Activated effector memory CD4-positive, alpha-beta T cell treated with anti-CD3 and anti-CD28 coated beads, Interleukin-2, amount 50 U/mL, for 16 hours (primary cell): Measurements from ENCODE around the gene LDHD.
"Not testable (repeated sequence)": the region's sequence is repeated elsewhere in the genome, so short reads cannot be mapped to it uniquely, and the experiment has no call there.

Source experiments
- DNase-seq: peaks from one replicate; pipeline ENCODE4 v3.0.0-alpha.2; 2020

Gene LDHD

GRCh38 chr16:75116081-75116910 lies at the start of gene LDHD:
Gene LDHD (minus strand): TSS chr16:75116780. CDS start chr16:75116720, 60 bp downstream.
- no peak for DNase-seq

- no peak for DNase-seq
Observed at GRCh38 chr16:75160386-75160785, 43.8 kb upstream of the LDHD start.

DNA sequence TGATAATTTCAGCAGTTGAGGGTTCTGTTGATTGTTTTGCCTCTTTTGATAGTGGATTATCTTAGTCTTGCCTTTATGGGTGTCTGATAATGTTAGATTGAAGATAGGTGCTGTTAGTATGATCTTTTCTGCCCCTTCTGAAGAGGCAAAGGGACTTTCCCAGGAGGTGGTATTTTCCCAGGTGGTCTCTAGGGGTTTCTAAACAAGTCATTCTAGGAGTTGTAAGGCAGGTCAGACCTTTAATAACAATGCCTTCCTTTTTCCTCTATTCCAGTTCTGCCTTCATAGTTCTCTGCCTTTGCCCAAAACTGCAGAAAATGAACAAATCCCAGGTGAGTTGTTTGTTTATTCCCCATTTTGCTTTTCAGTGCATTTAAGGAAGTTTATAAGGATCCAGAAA lies 36.1 kb upstream of the LDHD start:
- DNase-seq = no peak

- DNase-seq = no peak
Observed at GRCh38 chr16:75151798-75152197, 35.2 kb upstream of the LDHD start.

GRCh38 chr16:75148311-75149195 lies 32.0 kb upstream of the LDHD start, which contains the start of gene ZFP1:
Gene ZFP1 (plus strand): TSS chr16:75148524. CDS start chr16:75152952, 4,428 bp downstream.
- DNase-seq = peak; percentile 97

DNA sequence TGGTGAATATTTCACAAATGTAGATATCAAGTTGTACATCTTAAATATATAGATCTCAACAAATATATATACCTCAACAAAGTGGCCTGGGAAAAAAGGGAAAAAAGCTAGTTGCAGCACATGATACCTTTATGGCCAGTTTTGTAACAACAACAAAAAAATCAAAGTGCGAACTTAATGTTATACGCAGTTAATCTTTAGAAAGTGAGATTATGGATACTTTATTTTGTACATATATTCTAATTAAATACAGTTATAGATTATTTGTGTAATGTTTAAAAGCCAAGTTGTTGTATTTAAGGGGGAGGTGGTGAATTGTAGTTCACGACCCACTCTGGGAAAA lies 31.4 kb upstream of the LDHD start:
- DNase-seq = no peak

DNA sequence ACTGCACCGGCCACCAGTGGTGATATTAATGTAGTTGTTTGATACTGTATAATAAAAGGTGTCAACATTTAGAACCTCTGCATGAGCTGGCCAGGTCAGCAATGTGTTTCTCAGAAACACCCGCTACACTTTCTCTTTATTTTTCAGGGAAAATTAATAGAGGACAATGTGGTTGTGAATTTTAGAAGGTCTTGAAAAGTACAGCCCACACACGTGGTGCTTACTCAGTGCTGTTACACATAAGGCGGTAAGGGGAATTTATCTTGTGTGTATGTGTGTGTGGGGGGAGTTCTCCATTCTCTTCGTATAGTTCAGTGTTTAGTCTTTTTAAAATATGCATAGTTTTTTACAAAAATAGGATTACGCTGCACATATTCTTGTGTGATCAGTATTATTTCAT lies 27.4 kb upstream of the LDHD start:
- no peak for DNase-seq

GRCh38 chr16:75139498-75139897 lies 22.9 kb upstream of the LDHD start:
- no peak for DNase-seq

GRCh38 chr16:75138636-75139035 lies 22.1 kb upstream of the LDHD start:
- DNase-seq = no peak

- no peak for DNase-seq
Observed at GRCh38 chr16:75138233-75138632, 21.7 kb upstream of the LDHD start.

- DNase-seq = no peak
Observed at GRCh38 chr16:75131081-75131480, 14.5 kb upstream of the LDHD start.

GRCh38 chr16:75130150-75130771 lies 13.7 kb upstream of the LDHD start:
- DNase-seq = no peak

GRCh38 chr16:75129421-75130149 lies 13.0 kb upstream of the LDHD start:
- DNase-seq = not testable (repeated sequence)

GRCh38 chr16:75127713-75128415 lies 11.3 kb upstream of the LDHD start:
- no peak for DNase-seq

DNA sequence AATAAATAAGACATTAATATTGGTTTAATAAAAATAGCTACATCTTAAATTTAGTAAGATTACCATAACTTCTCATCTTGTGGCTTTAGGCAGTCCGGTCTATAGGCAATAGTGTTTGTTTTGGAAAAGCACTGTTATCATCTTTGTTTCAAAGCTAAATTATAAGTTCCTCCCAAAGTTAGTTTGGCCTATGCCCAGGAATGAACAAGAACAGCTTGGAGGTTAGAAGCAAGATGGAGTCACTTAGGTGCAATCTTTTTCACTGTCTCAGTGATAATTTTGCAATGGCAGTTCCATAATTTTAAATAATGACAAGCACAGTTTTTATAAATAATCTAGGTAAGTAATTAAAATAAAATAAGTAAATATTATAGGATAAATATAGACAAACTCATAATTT lies 6.0 kb upstream of the LDHD start:
- DNase-seq = no peak

DNA sequence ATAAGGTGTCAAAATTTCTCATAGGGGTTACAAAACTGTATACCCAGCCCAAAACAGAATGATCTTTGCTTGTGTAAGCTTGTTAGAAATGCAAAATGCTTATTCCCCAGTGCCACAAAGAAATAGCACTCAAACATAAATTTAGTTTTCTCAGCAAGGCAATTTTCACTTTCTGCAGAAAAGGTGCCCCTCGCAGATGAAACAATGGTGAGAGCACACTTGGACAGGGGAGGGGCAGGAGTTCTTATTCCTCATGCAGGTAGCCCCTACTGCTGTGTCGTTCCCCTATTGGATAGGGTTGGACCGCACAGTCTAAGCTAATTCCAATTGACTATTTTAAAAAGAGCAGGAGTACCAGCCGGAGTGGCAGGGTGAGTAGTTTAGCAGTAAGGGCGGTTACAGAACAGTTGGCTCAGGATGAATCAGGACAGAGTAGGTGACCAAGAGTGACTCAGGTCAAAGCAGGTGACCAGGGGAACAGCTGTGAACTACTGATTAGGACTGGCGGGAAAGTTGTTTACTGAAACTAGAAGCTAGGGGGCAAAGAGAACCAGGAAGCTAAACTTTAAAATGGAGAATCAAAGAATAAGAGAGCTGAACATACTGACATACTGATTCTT lies 5.5 kb upstream of the LDHD start:
- no peak for DNase-seq

- DNase-seq = no peak
Observed at GRCh38 chr16:75120253-75120652, 3.7 kb upstream of the LDHD start.

DNA sequence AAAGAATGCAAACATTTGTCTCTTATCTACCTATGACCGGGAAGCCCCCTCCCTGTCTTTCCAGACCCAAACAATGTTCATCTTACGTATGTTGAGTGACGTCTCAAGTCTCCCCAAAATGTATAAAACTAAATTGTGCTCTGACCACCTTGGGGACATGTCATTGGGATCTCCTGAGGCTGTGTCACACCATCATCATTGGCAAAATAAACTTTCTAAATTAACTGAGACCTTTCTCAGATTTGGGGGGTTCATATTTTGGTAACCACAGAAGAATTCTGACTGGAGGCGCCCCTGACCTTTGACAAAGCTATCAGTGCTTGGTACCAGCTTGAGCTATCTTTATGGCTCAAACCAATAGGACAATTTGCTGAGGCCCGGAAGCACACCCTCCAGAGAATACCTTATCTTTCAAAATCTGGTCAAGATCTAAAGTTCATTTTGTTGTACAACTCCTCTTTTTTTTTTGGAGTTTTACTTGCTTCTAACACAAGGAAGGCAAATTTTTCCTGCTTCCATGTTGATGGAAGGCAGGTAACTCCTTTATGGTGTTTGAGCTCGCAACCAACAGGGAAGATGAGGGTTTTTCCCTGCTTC lies 2.5 kb upstream of the LDHD start:
- DNase-seq = no peak

DNA sequence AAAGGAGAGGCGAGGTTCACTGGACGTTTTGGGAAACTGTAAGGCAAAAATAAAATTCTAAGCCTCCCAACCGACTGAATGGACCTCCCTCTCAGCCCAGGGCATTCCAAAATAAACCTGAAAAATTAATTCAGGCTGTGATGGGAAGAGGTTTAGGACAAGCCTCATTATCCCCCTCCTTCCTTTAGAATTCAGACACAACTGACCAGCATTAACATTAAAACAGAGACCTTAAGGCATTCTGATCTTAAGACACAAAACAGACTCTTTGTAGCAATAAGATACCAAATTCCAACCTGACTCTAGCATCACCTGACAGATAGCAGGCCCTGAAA lies 298 bp upstream of the LDHD start:
- DNase-seq = no peak

GRCh38 chr16:75114946-75115825 lies 1.4 kb downstream of the LDHD start:
- DNase-seq = no peak
